Measurements from ENCODE around the gene SGMS1. TPM values are rescaled to one million over a fixed set of nuclear protein-coding genes. Genes with fewer than 3 reads are reported as not detected.

The SGMS1 gene
- total RNA-seq, 1 donor from 2014 or later: 25.6 TPM

GRCh38 chr10:50592961-50593418 is 30.8 kb downstream of the SGMS1 start:
- Mint-ChIP-seq H3K4me3 (ENCODE audit: unreplicated experiment) (no peak overlapping the region), H3K36me3 (ENCODE audit: low read depth, unreplicated experiment) (no peaks in the 10 kb centered on the region), H3K9me3 (ENCODE audit: unreplicated experiment) (no peaks in the 10 kb centered on the region), H3K27ac (ENCODE audit: unreplicated experiment) (peak overlapping the region; percentile 87), H3K27me3 (ENCODE audit: low read depth, unreplicated experiment) (no peaks in the 10 kb centered on the region), H3K4me1 (ENCODE audit: low read depth, unreplicated experiment) (peaks cover 17% of the 10 kb centered on the region)
- H3K4me3 ChIP-seq (ENCODE audit: insufficient read depth, low read depth, low read length): no peak overlapping the region
- no peaks in the 10 kb centered on the region for H3K79me2 ChIP-seq (ENCODE audit: insufficient read depth, low read length)
- no peaks in the 10 kb centered on the region for H3K36me3 ChIP-seq (ENCODE audit: insufficient read depth, low read length)
- FAIRE-seq: no peak
- H4K20me1 ChIP-seq (ENCODE audit: insufficient read depth, low read length): peaks cover 19% of the 10 kb centered on the region
- H3K27me3 ChIP-seq (ENCODE audit: insufficient read depth, low read length): no peaks in the 10 kb centered on the region
- DNase-seq (ENCODE audit: low read depth): no peak
- no peak overlapping the region for H3K9ac ChIP-seq (ENCODE audit: low read length)
- H3K4me1 ChIP-seq (ENCODE audit: insufficient read depth, low read length): peaks cover 8% of the 10 kb centered on the region
- no peak overlapping the region for H2AFZ ChIP-seq (ENCODE audit: low read depth, low read length)
- H3K27ac ChIP-seq (ENCODE audit: low read depth, low read length): no peak overlapping the region
- TF ChIP-seq EZH2 (IDR thresholded peaks at IDR 0.05; ENCODE audit: insufficient read depth, low read length) (no peak), CTCF (IDR thresholded peaks at IDR 0.05; ENCODE audit: insufficient read depth, low read depth, low read length) (no peak)
- H3K9me3 ChIP-seq (ENCODE audit: insufficient read depth, low read depth, low read length): no peaks in the 10 kb centered on the region
- no peak overlapping the region for H3K4me2 ChIP-seq (ENCODE audit: low read length)

GRCh38 chr10:50590935-50591334 is 32.8 kb downstream of the SGMS1 start:
- Histone ChIP-seq H3K27ac (ENCODE audit: low read depth, low read length) (no peak overlapping the region), H2AFZ (ENCODE audit: low read depth, low read length) (no peak overlapping the region), H3K9me3 (ENCODE audit: insufficient read depth, low read depth, low read length) (no peaks in the 10 kb centered on the region), H3K4me1 (ENCODE audit: insufficient read depth, low read length) (peaks cover 10% of the 10 kb centered on the region), H3K9ac (ENCODE audit: low read length) (no peak overlapping the region), H3K79me2 (ENCODE audit: insufficient read depth, low read length) (no peaks in the 10 kb centered on the region), H3K27me3 (ENCODE audit: insufficient read depth, low read length) (no peaks in the 10 kb centered on the region), H3K36me3 (ENCODE audit: insufficient read depth, low read length) (no peaks in the 10 kb centered on the region), H4K20me1 (ENCODE audit: insufficient read depth, low read length) (peaks cover 13% of the 10 kb centered on the region), H3K4me2 (ENCODE audit: low read length) (no peak overlapping the region), H3K4me3 (ENCODE audit: insufficient read depth, low read depth, low read length) (no peak overlapping the region)
- Mint-ChIP-seq H3K4me1 (ENCODE audit: low read depth, unreplicated experiment) (peaks cover 25% of the 10 kb centered on the region), H3K36me3 (ENCODE audit: low read depth, unreplicated experiment) (peaks cover 2% of the 10 kb centered on the region), H3K9me3 (ENCODE audit: unreplicated experiment) (no peaks in the 10 kb centered on the region), H3K4me3 (ENCODE audit: unreplicated experiment) (no peak overlapping the region), H3K27me3 (ENCODE audit: low read depth, unreplicated experiment) (no peaks in the 10 kb centered on the region), H3K27ac (ENCODE audit: unreplicated experiment) (peak overlapping the region; percentile 29)
- DNase-seq (ENCODE audit: low read depth) (no peak), FAIRE-seq (no peak)
- TF ChIP-seq CTCF (IDR thresholded peaks at IDR 0.05; ENCODE audit: insufficient read depth, low read depth, low read length) (no peak), EZH2 (IDR thresholded peaks at IDR 0.05; ENCODE audit: insufficient read depth, low read length) (no peak)

GRCh38 chr10:50586740-50587088 is 37.0 kb downstream of the SGMS1 start:
- FAIRE-seq (no peak), DNase-seq (ENCODE audit: low read depth) (no peak)
- H2AFZ ChIP-seq (ENCODE audit: low read depth, low read length): no peak overlapping the region
- no peak overlapping the region for H3K9ac ChIP-seq (ENCODE audit: low read length)
- H3K4me3 ChIP-seq (ENCODE audit: insufficient read depth, low read depth, low read length): no peak overlapping the region
- no peak overlapping the region for H3K4me2 ChIP-seq (ENCODE audit: low read length)
- peaks cover 3% of the 10 kb centered on the region for H3K4me1 ChIP-seq (ENCODE audit: insufficient read depth, low read length)
- no peak overlapping the region for H3K27ac ChIP-seq (ENCODE audit: low read depth, low read length)
- no peaks in the 10 kb centered on the region for H3K79me2 ChIP-seq (ENCODE audit: insufficient read depth, low read length)
- Mint-ChIP-seq H3K4me1 (ENCODE audit: low read depth, unreplicated experiment) (peaks cover 8% of the 10 kb centered on the region), H3K9me3 (ENCODE audit: unreplicated experiment) (no peaks in the 10 kb centered on the region), H3K36me3 (ENCODE audit: low read depth, unreplicated experiment) (peaks cover 4% of the 10 kb centered on the region), H3K27ac (ENCODE audit: unreplicated experiment) (peak overlapping the region; percentile 9), H3K4me3 (ENCODE audit: unreplicated experiment) (no peak overlapping the region), H3K27me3 (ENCODE audit: low read depth, unreplicated experiment) (no peaks in the 10 kb centered on the region)
- no peak for TF ChIP-seq EZH2 (IDR thresholded peaks at IDR 0.05; ENCODE audit: insufficient read depth, low read length)
- H3K27me3 ChIP-seq (ENCODE audit: insufficient read depth, low read length): no peaks in the 10 kb centered on the region
- no peaks in the 10 kb centered on the region for H3K36me3 ChIP-seq (ENCODE audit: insufficient read depth, low read length)
- no peaks in the 10 kb centered on the region for H4K20me1 ChIP-seq (ENCODE audit: insufficient read depth, low read length)
- H3K9me3 ChIP-seq (ENCODE audit: insufficient read depth, low read depth, low read length): no peaks in the 10 kb centered on the region
